T47D (cell line): ENCODE measurements around the gene EML4.

Experiments used
- DNase-seq, 2 experiments: peaks; one replicate each; pipeline versions ENCODE4 v3.0.0 to v3.0.0-alpha.2; 2011 to 2012; ENCODE audit warnings: low read depth in 1 of 2, low spot score in 1 of 2
- JUND ChIP-seq: IDR thresholded peaks from 2 replicates; pipeline ENCODE4 v1.6.1; 2012; ENCODE audit warnings: low read depth
- in situ Hi-C: cut with HindIII; loops from 2 replicates; pipeline ENCODE4 v1.10.0; 2016; ENCODE audit warnings: low sequenced_read_pairs, low pct_unique_long_range_greater_than_20kb

Gene EML4

DNA sequence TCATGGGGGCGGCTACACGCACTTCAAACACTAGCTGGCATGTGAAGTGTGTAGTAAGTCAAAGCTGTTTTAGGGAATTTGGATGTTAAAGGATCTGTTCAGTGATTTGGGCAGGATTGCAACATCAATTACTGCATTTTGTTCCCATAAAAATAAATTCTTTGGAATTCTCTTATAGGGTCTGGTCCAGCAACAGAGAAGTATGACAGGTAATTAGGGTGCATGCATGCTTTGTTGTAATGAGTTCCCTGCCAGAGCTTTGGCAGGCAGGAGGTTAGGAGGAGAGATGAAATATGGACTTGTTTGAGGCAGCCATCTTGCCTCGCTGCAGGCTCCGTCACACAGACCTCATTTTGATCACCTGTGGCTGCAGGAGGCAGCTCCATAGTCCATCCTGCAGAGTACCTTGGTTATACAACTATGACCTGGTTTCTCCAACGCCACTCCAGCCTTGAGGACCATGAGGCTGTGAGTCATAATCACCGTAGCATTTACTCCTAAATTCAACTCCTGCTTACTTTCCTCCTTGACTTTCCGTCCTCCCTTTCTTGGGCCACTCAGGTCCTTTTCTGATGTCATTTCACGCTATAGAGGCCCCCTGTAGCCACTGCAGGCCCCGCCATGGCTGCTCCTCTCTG lies 26.5 kb upstream of the EML4 start:
- TF ChIP-seq JUND: no peak
- DNase-seq: no peak
- in situ Hi-C loops: no loop called here

DNA sequence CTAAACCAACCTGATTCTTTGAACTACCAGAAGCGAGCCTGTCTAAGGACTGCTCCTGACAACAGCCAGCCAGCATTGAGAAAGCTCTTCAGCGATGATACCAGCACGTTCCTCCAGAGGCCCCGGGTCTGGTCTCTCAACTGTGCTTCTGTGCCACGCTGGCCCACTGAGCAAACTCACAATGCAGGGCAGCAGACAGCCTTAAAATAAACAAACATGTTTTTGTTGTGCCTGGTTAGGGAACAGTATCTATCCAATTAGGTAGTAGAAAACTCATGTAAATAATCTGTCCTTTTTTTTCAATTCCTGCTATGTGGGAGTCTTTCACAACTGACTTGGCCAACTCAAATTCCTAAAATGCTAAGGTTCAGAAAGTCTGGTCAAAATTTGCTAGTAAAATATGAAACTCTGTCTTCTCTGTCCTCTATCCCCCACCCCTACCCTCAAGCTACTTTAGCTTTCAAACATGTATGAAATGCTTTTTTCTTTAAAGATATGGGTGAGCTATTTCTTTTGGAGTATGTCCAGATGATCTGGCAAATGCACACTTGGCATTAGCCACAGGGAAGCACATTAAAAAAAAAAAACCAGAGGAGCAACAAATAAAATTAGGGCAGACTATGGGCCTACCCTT lies 21.4 kb upstream of the EML4 start:
- in situ Hi-C loops: no loop called here
- DNase-seq: no peak
- no peak for TF ChIP-seq JUND

DNA sequence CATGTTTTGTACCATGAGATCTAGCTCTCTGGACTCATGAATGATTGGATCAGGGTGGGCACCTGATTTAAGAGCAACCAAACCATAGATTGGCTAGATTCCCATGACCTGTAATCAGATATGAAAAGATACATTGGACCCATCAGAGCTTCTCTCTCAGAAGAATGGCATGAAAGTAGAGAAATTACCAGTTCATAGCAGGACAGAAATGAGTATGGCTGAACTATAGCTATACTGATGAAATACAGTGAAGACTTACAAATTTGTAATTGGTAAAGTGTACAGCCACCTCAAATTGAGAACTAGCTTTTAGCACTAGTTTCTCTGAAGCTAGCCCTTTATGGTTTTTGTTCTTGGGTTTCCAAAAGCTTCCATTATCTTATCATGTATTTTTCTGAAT lies 19.0 kb upstream of the EML4 start:
- DNase-seq: no peak
- TF ChIP-seq JUND: no peak
- in situ Hi-C loops: no loop called here

GRCh38 chr2:42153944-42154581 lies 15.1 kb upstream of the EML4 start:
- DNase-seq: no peak
- in situ Hi-C loops: no loop called here
- no peak for TF ChIP-seq JUND

- TF ChIP-seq JUND: no peak
Measured at GRCh38 chr2:42156721-42157120, 12.4 kb upstream of the EML4 start.

GRCh38 chr2:42161444-42161843 lies 7.7 kb upstream of the EML4 start:
- no peak for DNase-seq
- TF ChIP-seq JUND: no peak
- in situ Hi-C loops: no loop called here

More at GRCh38 chr2:42156721-42157120, 12.4 kb upstream of the EML4 start:
- no peak for DNase-seq
- in situ Hi-C loops: no loop called here

DNA sequence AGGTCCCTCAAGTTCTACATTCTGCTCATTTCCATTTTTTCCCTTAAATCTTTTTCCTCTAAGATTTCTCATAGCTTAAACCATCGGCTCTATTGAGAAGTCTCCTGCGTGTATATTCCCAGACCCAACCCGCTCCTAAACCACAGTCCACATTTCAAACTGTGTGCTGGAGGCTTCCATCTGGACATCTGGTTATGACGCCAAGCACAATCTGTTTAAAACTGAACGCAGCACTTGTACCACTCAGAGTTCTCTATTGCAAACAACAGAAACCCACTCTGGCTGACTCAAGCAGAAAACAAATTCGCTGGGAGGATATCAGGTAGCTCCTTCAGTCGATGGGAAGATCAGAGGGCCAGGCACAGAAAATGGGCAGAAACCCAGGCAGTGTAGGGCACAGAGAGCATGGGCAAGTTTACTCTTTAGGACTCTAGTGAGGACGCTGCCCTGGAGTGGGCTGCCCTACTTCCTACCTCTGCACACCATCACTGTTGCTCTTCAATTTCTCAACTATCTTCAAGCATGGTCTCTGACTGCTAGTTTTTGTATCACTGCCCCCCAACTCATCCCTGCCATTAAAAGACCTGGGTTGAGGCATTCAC lies 5.6 kb upstream of the EML4 start:
- no peak for DNase-seq
- TF ChIP-seq JUND: no peak
- in situ Hi-C loops: no loop called here

DNA sequence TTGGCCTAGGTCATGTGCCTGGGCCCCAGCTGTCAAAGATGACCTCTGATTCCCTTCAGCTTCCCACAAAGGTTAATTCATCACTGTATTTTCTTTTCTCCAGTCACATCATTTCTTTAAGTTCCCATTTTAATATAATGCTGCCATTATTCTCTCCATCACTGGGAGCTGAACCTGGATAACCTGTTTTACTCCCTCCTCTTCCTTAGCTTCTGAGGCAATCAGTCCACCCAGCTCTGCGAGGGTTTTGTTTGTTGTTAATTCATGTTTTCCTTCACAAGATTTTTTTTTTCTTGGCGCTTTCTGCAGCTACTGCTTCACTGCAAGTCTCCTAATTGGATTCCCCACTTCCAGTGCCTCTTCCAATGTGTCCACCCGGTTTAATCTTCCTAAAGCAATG lies 5.1 kb upstream of the EML4 start:
- no peak for TF ChIP-seq JUND
- in situ Hi-C loops: no loop called here
- no peak for DNase-seq

DNA sequence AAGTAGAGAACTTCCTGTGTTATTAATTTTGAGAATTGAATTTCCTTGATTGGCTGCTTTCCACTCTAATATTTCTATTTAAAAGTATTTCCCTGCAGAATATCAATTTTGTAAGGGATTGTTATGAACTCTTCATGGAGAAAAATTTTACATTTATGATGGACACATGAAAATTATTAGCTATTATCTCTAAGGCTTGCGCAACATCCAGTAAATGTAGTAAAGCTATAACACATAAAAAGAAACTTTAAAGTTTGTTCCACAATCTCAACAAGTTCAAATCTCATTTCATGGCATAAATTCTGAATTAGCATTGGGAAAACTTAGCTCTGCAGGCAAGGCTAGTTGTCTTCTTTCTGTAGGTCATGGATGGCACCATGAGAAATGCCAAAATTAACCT lies 4.2 kb upstream of the EML4 start:
- in situ Hi-C loops: no loop called here
- no peak for TF ChIP-seq JUND
- DNase-seq: no peak

DNA sequence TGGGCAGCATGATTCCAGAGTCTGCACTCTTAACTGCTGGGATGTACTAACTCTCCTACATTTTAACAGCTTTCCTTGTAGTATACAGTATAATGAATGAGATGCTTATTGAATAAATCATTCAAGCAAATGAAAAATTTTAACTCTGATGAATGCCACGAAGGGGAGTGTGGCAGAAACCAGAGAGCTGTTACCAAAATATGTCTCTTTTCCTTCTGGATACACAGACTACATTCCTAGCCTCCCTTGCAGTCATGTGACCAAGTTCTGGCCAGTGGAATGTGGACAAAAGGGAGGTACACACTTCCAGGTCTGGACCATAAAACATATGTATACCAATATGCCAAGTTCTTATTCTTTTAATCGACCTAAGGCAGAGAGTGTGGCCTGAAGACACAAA lies 1.7 kb upstream of the EML4 start:
- in situ Hi-C loops: no loop called here
- peak in 1 of 2 experiments; percentile 40 for DNase-seq
- no peak for TF ChIP-seq JUND

GRCh38 chr2:42168459-42169099 lies 574 bp upstream of the EML4 start:
- no peak for TF ChIP-seq JUND
- in situ Hi-C loops: no loop called here
- no peak for DNase-seq

DNA sequence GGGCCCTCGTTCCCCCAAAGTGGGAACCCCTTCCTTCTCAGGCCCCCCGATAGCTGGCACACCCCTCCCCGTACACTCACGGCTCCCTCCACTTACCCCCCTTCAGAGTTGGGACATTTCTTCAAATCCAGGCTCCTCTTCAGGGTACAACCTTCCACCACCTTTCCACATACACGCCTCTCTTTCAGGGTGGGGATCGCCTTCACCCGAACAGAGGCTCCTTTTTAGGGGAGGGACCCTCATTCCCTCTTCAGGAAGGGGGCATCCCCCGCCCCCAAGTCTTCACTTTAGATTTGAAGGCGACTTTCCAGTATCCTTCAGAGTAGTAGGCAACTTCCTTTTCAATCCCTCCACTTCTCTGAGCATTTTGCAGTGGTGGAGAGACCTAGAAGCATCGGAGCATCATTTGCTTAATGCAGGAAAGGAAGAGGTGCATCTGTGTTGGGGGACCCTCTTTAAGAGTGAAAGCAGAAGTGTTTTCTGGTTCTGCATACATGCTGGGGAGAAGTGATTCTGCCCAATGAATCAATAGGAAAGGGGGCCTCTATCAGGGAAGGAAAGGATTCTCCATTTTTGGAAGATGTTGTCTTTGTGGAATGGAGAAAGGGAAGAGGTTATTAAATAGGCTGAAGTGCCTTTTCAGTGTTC lies 845 bp downstream of the EML4 start:
- in situ Hi-C loops: no loop called here
- TF ChIP-seq JUND: no peak
- no peak for DNase-seq
